Measurements from ENCODE around the gene PDIA5.

DNA sequence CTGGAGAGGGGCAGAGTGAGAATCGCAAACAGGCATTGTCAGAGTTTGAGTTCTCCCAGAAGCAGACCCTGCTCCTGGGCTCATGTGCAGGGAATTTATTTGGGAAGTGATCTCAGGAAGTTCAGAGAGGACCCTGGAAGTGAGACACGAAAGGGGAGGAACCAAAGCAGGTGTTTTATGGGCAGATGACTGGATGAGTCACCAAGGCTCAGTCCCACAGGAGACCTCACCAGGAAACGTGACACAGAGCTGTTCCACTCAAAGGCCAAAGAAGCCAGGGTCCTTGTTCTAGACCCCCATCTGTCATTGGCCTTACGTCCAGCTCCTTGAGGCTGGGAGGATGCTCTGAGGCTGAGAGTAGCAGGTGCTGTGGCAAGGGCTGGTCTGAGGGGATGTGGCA lies 91.5 kb downstream of the PDIA5 start:
- TF ChIP-seq EGR1 (IDR thresholded peaks at IDR 0.05; ENCODE audit: low read depth in 2 of 2) = no peak
- TF ChIP-seq, protein P1, sequence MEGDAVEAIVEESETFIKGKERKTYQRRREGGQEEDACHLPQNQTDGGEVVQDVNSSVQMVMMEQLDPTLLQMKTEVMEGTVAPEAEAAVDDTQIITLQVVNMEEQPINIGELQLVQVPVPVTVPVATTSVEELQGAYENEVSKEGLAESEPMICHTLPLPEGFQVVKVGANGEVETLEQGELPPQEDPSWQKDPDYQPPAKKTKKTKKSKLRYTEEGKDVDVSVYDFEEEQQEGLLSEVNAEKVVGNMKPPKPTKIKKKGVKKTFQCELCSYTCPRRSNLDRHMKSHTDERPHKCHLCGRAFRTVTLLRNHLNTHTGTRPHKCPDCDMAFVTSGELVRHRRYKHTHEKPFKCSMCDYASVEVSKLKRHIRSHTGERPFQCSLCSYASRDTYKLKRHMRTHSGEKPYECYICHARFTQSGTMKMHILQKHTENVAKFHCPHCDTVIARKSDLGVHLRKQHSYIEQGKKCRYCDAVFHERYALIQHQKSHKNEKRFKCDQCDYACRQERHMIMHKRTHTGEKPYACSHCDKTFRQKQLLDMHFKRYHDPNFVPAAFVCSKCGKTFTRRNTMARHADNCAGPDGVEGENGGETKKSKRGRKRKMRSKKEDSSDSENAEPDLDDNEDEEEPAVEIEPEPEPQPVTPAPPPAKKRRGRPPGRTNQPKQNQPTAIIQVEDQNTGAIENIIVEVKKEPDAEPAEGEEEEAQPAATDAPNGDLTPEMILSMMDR (IDR thresholded peaks at IDR 0.05; ENCODE audit: low read depth, low read length, missing input control) = no peak
- TF ChIP-seq GABPA (IDR thresholded peaks at IDR 0.05 in 1 of 2, conservative IDR thresholded peaks at IDR 0.05 in 1 of 2) = no peak
- TF ChIP-seq, protein P2, sequence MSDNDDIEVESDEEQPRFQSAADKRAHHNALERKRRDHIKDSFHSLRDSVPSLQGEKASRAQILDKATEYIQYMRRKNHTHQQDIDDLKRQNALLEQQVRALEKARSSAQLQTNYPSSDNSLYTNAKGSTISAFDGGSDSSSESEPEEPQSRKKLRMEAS (IDR thresholded peaks at IDR 0.05) = no peak
- TF ChIP-seq JUND (IDR thresholded peaks at IDR 0.05) = no peak
- no peak for TF ChIP-seq TAF1 (conservative IDR thresholded peaks at IDR 0.05)
- no peak for TF ChIP-seq RAD21 (IDR thresholded peaks at IDR 0.05)
- TF ChIP-seq REST (IDR thresholded peaks at IDR 0.05) = no peak
- TF ChIP-seq HNF4A (conservative IDR thresholded peaks at IDR 0.05) = no peak
- no peak for TF ChIP-seq YY1 (IDR thresholded peaks at IDR 0.05)
